Mesendoderm (in vitro differentiated cells): Measurements from ENCODE around the gene TF.

Experiments used
- DNase-seq: peaks from one replicate; pipeline ENCODE4 v3.0.0; 2013
- H2AK5ac ChIP-seq: 2 replicates; pipeline ENCODE4 v1.6.1; 2013; ENCODE audit warnings: low read length, inconsistent platforms
- H2BK120ac ChIP-seq: 2 replicates; pipeline ENCODE4 v1.6.1; 2013; ENCODE audit warnings: low read depth, mild to moderate bottlenecking, low read length, moderate library complexity, mixed read lengths
- H2BK15ac ChIP-seq: replicated peaks from 2 replicates; pipeline ENCODE4 v1.6.1; 2013; ENCODE audit warnings: low read depth, mild to moderate bottlenecking, moderate library complexity
- H2BK5ac ChIP-seq: 2 replicates; pipeline ENCODE4 v1.6.1; 2013; ENCODE audit warnings: low read length, inconsistent platforms
- H3K18ac ChIP-seq: 2 replicates; pipeline ENCODE4 v1.6.1; 2013; ENCODE audit warnings: mild to moderate bottlenecking, low read length, mixed read lengths
- H3K23ac ChIP-seq: one replicate; pipeline ENCODE4 v1.6.1; 2013; ENCODE audit warnings: low read length
- H3K27ac ChIP-seq: 2 replicates; pipeline ENCODE4 v1.5.1; 2013; ENCODE audit warnings: low read depth, mild to moderate bottlenecking, inconsistent platforms, low read length, moderate library complexity
- H3K27me3 ChIP-seq: 2 replicates; pipeline ENCODE4 v1.6.1; 2013; ENCODE audit warnings: low read length, control low read depth, mild to moderate bottlenecking, inconsistent platforms; ENCODE audit not compliant: insufficient read depth, poor library complexity
- H3K36me3 ChIP-seq: 2 replicates; pipeline ENCODE4 v1.6.1; 2013; ENCODE audit warnings: low read length, inconsistent platforms; ENCODE audit not compliant: control insufficient read depth, insufficient read depth
- H3K4ac ChIP-seq: one replicate; pipeline ENCODE4 v1.6.1; 2013; ENCODE audit warnings: low read depth, mild to moderate bottlenecking, low read length, moderate library complexity
- H3K4me1 ChIP-seq: 2 replicates; pipeline ENCODE4 v1.6.1; 2013; ENCODE audit warnings: low read depth, low read length, inconsistent platforms; ENCODE audit not compliant: control insufficient read depth
- H3K4me2 ChIP-seq: 2 replicates; pipeline ENCODE4 v1.6.1; 2013; ENCODE audit warnings: low read length
- H3K4me3 ChIP-seq: 2 replicates; pipeline ENCODE4 v1.5.1; 2013; ENCODE audit warnings: mild to moderate bottlenecking, low read length
- H3K56ac ChIP-seq: one replicate; pipeline ENCODE4 v1.6.1; 2013; ENCODE audit warnings: low read length
- H3K79me1 ChIP-seq: 2 replicates; pipeline ENCODE4 v1.6.1; 2013; ENCODE audit warnings: low read length, inconsistent platforms
- H3K79me2 ChIP-seq: 2 replicates; pipeline ENCODE4 v1.6.1; 2013; ENCODE audit warnings: mild to moderate bottlenecking, low read length; ENCODE audit not compliant: control insufficient read depth, insufficient read depth
- H3K9ac ChIP-seq: 2 replicates; pipeline ENCODE4 v1.6.1; 2013; ENCODE audit warnings: low read length, inconsistent platforms
- H4K5ac ChIP-seq: one replicate; pipeline ENCODE4 v1.6.1; 2013; ENCODE audit warnings: low read length
- H4K8ac ChIP-seq: one replicate; pipeline ENCODE4 v1.6.1; 2013; ENCODE audit warnings: low read depth, mild to moderate bottlenecking, control low read depth, low read length, moderate library complexity
- WGBS: extraction: QIAGEN DNeasy Blood & Tissue Kit; methylation state at CpG from one replicate; pipeline ENCODE4 v1.1.7; 2013; ENCODE audit warnings: low lambda C conversion rate, missing lambda C conversion rate; ENCODE audit not compliant: insufficient coverage; ENCODE audit errors: extremely low coverage; 5-methylcytosine and 5-hydroxymethylcytosine counted together

The TF gene

GRCh38 chr3:133833267-133833666 lies 87.1 kb downstream of the TF start:
- no peak overlapping the region for H2BK120ac ChIP-seq
- no peaks in the 10 kb centered on the region for H3K36me3 ChIP-seq

DNA sequence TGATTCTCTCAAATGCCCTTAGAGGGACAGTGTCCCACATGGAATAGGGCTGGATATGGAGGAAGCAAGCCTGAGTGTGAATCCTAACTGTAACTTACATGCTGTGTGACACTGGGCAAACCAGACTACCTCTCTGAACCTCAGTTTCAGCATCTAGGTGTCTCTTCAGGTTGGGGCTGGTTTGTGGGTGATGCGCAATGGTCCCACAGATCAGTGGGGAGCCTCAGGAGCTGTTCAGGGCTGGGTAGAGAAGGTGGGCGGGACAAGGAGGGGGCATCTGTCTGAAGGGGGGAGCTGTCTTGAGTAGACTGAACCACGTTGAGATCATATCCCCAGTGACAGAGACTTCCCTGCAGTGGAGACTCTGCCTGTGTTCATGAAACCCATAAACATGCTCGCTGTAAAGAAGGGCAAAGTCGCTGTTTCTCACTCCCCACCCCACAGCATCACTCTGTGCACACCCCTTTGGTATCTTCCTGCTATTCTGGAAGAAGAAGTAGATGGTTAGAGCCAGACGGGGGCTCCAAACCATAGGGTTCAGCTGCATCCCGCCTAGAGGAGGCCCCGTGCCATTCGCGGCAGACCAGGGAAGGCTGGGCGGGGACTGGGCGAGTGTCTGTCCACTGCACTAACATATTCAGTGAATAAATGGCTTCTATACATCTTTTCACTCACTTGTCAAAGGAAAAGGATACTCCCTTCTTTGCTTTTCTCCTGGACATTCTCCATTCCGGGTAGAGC lies 87.9 kb downstream of the TF start:
- Histone ChIP-seq H4K8ac (no peak overlapping the region), H2BK5ac (no peak overlapping the region), H3K9ac (no peak overlapping the region), H2BK15ac (no peak overlapping the region), H3K79me1 (no peaks in the 10 kb centered on the region), H3K27ac (no peak overlapping the region), H2AK5ac (no peak overlapping the region), H3K4me1 (no peaks in the 10 kb centered on the region), H3K56ac (no peak overlapping the region), H2BK120ac (no peak overlapping the region), H3K79me2 (no peaks in the 10 kb centered on the region), H3K36me3 (no peaks in the 10 kb centered on the region), H4K5ac (no peak overlapping the region), H3K4me3 (no peak overlapping the region), H3K18ac (no peak overlapping the region), H3K4ac (no peak overlapping the region), H3K23ac (no peak overlapping the region), H3K4me2 (no peak overlapping the region), H3K27me3 (no peaks in the 10 kb centered on the region)
- DNase-seq, result no peak
- WGBS, result no CpG with 5 or more reads among the region's 13 CpGs

More at GRCh38 chr3:133833267-133833666, 87.1 kb downstream of the TF start:
- Histone ChIP-seq H4K8ac (no peak overlapping the region), H3K4me3 (no peak overlapping the region), H4K5ac (no peak overlapping the region), H3K79me1 (no peaks in the 10 kb centered on the region), H3K4me2 (no peak overlapping the region), H2BK15ac (no peak overlapping the region), H3K56ac (no peak overlapping the region), H3K79me2 (no peaks in the 10 kb centered on the region), H3K23ac (no peak overlapping the region), H3K27ac (no peak overlapping the region), H2BK5ac (no peak overlapping the region), H3K4me1 (no peaks in the 10 kb centered on the region), H3K18ac (no peak overlapping the region), H3K9ac (no peak overlapping the region), H3K4ac (no peak overlapping the region), H3K27me3 (no peaks in the 10 kb centered on the region), H2AK5ac (no peak overlapping the region)
- no peak for DNase-seq
- WGBS, result no CpG with 5 or more reads among the region's 5 CpGs

- Histone ChIP-seq H3K4me2 (no peak overlapping the region), H2BK5ac (no peak overlapping the region), H3K4ac (no peak overlapping the region), H3K18ac (no peak overlapping the region), H3K4me3 (no peak overlapping the region), H2AK5ac (no peak overlapping the region), H3K27ac (no peak overlapping the region), H4K5ac (no peak overlapping the region), H3K27me3 (no peaks in the 10 kb centered on the region), H4K8ac (no peak overlapping the region), H3K56ac (no peak overlapping the region), H3K36me3 (no peaks in the 10 kb centered on the region), H2BK120ac (no peak overlapping the region), H3K9ac (no peak overlapping the region), H2BK15ac (no peak overlapping the region), H3K4me1 (no peaks in the 10 kb centered on the region), H3K79me1 (no peaks in the 10 kb centered on the region), H3K23ac (no peak overlapping the region), H3K79me2 (no peaks in the 10 kb centered on the region)
- DNase-seq, result no peak
- 100% methylated on average over 3 of the region's 14 CpGs for WGBS
Measured at GRCh38 chr3:133834621-133835417, 88.6 kb downstream of the TF start.

DNA sequence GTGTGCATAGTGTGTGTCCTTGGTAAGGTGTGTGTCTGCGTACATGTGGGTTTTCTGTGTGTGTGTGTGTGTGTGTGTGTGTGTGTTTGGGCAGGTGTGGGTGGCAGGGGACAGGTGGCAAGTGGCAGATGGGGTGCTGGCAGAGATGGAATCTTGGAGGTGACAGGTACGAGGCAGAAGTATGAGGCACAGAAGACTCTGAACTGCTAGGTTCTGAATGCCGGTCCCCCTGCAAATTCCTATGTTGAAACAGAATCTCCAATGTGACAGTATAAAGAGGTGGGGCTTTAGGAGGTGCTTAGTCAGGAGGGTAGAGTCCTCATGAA lies 89.2 kb downstream of the TF start:
- Histone ChIP-seq H3K36me3 (no peaks in the 10 kb centered on the region), H3K23ac (no peak overlapping the region), H3K79me2 (no peaks in the 10 kb centered on the region), H3K27ac (no peak overlapping the region), H3K4me2 (no peak overlapping the region), H2AK5ac (no peak overlapping the region), H4K5ac (no peak overlapping the region), H2BK15ac (no peak overlapping the region), H3K79me1 (no peaks in the 10 kb centered on the region), H3K4me3 (no peak overlapping the region), H4K8ac (no peak overlapping the region), H3K27me3 (no peaks in the 10 kb centered on the region), H3K4me1 (no peaks in the 10 kb centered on the region), H2BK120ac (no peak overlapping the region), H3K9ac (no peak overlapping the region), H2BK5ac (no peak overlapping the region), H3K56ac (no peak overlapping the region), H3K4ac (no peak overlapping the region), H3K18ac (no peak overlapping the region)
- DNase-seq, result no peak
- no CpG with 5 or more reads among the region's 3 CpGs for WGBS

DNA sequence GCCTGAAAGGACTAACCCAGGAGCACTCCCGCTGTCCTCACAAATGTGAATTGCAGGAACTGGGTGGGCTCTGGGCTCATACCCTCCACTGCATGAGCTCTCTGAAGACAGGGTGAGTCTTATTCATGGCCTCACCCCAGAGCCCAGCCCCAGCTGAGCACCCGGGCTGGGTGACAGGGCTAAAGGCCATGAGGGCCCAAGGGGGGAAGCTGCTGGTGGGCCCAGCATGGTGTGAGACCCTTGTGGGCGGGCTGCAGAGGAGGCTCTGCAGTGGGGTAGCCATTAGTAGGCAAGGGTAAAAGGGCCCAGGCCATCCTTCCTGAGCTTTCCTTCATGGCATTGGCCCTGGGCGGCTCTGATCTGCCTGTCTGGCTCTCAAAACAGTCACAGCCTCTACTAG lies 89.8 kb downstream of the TF start:
- Histone ChIP-seq H3K79me2 (no peaks in the 10 kb centered on the region), H4K5ac (no peak overlapping the region), H3K18ac (no peak overlapping the region), H2BK5ac (no peak overlapping the region), H3K4ac (no peak overlapping the region), H3K4me2 (no peak overlapping the region), H2BK120ac (no peak overlapping the region), H3K27me3 (no peaks in the 10 kb centered on the region), H3K4me3 (no peak overlapping the region), H2AK5ac (no peak overlapping the region), H3K36me3 (no peaks in the 10 kb centered on the region), H3K23ac (no peak overlapping the region), H4K8ac (no peak overlapping the region), H3K79me1 (no peaks in the 10 kb centered on the region), H3K9ac (no peak overlapping the region), H2BK15ac (no peak overlapping the region), H3K4me1 (no peaks in the 10 kb centered on the region), H3K27ac (no peak overlapping the region), H3K56ac (no peak overlapping the region)
- no peak for DNase-seq
- no CpG with 5 or more reads among the region's 4 CpGs for WGBS
